ENCODE measurements around the gene PRPF4.

- no peak for TF ChIP-seq GABPA (tag; conservative IDR thresholded peaks at IDR 0.05; ENCODE audit: low read depth)
- TF ChIP-seq POLR2A (conservative IDR thresholded peaks at IDR 0.05), result no peak
- TF ChIP-seq EZH2 (IDR thresholded peaks at IDR 0.05; ENCODE audit: borderline replicate concordance, low read depth, low read length), result no peak
- no peak for TF ChIP-seq EGR1 (conservative IDR thresholded peaks at IDR 0.05)
- no peak for TF ChIP-seq MXD1 (CRISPR knock-in tag; IDR thresholded peaks at IDR 0.05; ENCODE audit: borderline replicate concordance, poor library complexity, severe bottlenecking)
- no peak for TF ChIP-seq SMC3 (conservative IDR thresholded peaks at IDR 0.05; ENCODE audit: insufficient read depth, low read depth, low read length)
- no peak for TF ChIP-seq VEZF1 (CRISPR knock-in tag; IDR thresholded peaks at IDR 0.05)
- no peak for TF ChIP-seq ZFP30 (CRISPR knock-in tag; IDR thresholded peaks at IDR 0.05; ENCODE audit: borderline replicate concordance)
- no peak for TF ChIP-seq TARDBP (IDR thresholded peaks at IDR 0.05)
- no peak for TF ChIP-seq JUN (IDR thresholded peaks at IDR 0.05; ENCODE audit: borderline replicate concordance, low read depth, low read length)
- TF ChIP-seq JUN (CRISPR knock-in tag; IDR thresholded peaks at IDR 0.05; ENCODE audit: borderline replicate concordance), result no peak
- no peak for TF ChIP-seq MYBL2 (IDR thresholded peaks at IDR 0.05; ENCODE audit: low read depth)
- no peak for TF ChIP-seq MYBL2 (CRISPR knock-in tag; IDR thresholded peaks at IDR 0.05; ENCODE audit: borderline replicate concordance)
- TF ChIP-seq DNMT1 (IDR thresholded peaks at IDR 0.05), result no peak
- TF ChIP-seq CHD2 (IDR thresholded peaks at IDR 0.05; ENCODE audit: low read depth, low read length), result no peak
Observed at GRCh38 chr9:113319054-113319453, 43.6 kb downstream of the PRPF4 start.

Data from K562 (cell line).